HG03571 (cell line): ENCODE data around the gene IL1RAPL2.
"Not testable (repeated sequence)": the region's sequence is repeated elsewhere in the genome, so short reads cannot be mapped to it uniquely, and the experiment has no call there.

Experiments used
- ATAC-seq: cut with Tn5 transposase; IDR thresholded peaks from one replicate; pipeline ENCODE4 v1.9.1; 2021; ENCODE audit not compliant: unreplicated experiment

The IL1RAPL2 gene

GRCh38 chrX:105013719-105014118, 447.7 kb downstream of the IL1RAPL2 start:
- ATAC-seq, result no peak

DNA sequence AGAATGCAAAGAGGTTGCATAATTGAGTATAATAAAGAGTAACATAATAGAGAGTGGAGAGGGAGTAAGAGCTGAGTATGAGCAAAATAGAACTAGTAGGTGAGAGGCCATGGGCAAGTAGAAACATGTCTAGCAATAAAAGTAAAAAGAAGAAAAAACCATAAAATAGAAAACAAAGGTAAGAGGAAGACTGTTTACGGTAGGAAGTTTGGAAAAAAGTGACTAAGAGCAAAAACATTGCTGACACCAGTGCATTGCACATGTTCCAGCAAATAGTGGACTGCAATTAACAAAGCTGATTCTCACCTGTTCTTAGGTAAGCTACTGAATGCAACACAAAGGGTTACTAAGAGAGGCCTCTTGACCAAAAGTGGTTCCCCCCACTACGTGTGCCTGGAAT, 451.6 kb downstream of the IL1RAPL2 start:
- no peak for ATAC-seq

- ATAC-seq, result no peak
These were observed 452.9 kb downstream of the IL1RAPL2 start for GRCh38 chrX:105018865-105019264.

- not testable (repeated sequence) for ATAC-seq
These were observed 463.0 kb downstream of the IL1RAPL2 start for GRCh38 chrX:105028962-105029361.

DNA sequence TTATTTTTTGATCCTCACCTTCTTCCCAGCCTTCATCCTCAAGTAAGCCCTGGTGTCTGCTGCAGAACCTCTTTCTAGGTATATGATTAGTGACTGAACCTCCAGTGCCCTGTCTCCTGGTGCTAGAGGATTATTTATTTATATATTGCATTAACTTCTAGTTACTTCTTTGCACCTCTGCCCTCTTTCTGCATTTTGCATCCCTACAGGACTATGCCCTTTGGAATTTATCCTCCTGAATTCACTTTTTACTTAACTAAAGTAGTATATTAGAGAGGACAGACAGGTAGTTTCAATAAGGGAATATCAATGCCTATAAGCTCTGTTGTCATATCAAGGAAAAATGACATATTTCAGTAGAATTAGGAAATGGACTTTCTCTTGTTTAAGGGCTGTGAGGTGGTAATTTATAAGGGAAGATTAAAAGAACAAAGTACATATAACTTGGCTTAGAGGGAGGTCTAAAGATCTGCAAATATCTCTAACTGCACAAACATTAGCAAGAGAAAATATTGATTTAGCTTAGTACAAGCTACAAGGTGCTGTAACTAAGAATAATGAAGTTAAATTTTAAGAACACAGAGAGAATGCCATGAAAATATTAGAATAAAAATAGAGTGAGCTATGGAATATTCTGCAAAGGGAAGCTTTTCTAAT, 472.8 kb downstream of the IL1RAPL2 start:
- ATAC-seq, result no peak

GRCh38 chrX:105050921-105051320, 484.9 kb downstream of the IL1RAPL2 start:
- no peak for ATAC-seq

GRCh38 chrX:105051364-105051763, 485.4 kb downstream of the IL1RAPL2 start:
- ATAC-seq, result no peak

GRCh38 chrX:105052926-105053325, 486.9 kb downstream of the IL1RAPL2 start:
- ATAC-seq, result no peak

GRCh38 chrX:105063743-105064142, 497.7 kb downstream of the IL1RAPL2 start:
- ATAC-seq, result no peak

DNA sequence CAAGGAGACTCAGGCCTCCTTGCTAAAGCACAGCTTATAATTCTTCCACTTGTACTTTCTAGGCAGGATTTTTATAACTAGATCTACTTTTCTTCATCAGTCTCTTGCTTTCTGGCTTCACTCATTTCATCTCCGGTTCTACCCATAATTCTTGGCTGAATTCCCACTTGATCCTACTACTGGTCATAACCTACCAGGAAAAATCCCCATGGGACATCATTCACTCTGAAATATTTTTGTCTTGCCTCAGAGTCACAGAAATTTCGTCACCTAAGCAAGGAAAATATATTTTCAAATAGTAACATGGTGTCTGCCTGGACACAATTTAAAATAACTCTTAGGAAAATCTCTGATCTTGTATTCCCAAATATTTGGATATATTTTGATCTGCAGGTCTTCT, 532.2 kb downstream of the IL1RAPL2 start:
- no peak for ATAC-seq

DNA sequence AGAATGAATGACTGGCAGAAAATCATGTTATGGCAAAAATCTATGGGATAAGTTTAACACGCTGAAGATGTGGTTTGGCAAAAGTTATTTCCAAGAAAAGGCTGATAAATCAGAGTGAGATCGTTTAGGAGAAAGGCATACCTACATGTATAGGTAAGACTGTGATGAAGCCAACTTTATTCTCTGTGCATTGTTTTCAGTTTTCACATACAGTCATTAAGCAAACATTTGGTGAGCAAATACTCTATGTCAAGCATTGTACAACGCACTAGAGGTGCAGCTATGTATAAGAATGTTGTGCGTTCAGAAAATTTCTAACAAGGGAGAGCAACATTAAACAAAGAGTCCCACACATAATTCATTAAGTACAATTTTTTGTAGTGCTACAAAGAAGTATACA, 532.8 kb downstream of the IL1RAPL2 start:
- no peak for ATAC-seq

DNA sequence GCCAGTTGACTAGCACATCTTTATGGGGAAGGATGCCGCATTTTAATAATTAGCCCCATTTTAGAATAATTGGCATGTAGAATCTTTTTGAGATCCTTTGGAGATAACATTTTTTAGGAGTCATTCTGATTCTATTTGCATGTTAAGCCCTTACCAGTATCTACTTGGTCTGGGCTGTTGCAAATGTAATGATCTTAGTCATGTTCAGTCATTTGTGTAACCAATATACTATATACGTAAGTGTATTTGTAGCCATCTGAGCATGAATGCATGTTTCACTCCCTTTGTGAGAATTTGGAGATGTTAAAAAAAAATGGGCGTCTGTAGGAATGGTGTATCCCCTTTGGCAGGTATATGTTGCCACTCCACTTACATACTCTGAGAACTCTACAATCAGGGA, 535.4 kb downstream of the IL1RAPL2 start:
- no peak for ATAC-seq

DNA sequence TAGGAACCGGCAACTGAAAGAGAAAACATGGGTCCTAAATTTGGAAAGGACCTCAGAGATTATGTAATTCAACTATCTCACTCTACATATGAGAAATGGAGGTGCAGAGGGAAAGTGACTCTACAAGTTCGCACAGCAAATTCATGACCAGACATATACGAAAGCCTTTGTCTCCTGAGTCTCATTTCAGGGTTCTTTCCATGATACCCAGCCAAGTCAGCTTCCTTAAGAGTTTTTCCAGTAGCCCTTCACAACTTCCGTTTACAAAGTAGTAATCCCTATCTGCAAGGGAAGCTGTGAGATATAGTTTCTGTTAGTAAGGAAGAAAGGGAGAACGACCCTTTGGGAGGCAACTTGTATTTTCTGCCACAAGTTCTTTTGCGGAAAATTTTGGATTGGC, 543.9 kb downstream of the IL1RAPL2 start:
- no peak for ATAC-seq

DNA sequence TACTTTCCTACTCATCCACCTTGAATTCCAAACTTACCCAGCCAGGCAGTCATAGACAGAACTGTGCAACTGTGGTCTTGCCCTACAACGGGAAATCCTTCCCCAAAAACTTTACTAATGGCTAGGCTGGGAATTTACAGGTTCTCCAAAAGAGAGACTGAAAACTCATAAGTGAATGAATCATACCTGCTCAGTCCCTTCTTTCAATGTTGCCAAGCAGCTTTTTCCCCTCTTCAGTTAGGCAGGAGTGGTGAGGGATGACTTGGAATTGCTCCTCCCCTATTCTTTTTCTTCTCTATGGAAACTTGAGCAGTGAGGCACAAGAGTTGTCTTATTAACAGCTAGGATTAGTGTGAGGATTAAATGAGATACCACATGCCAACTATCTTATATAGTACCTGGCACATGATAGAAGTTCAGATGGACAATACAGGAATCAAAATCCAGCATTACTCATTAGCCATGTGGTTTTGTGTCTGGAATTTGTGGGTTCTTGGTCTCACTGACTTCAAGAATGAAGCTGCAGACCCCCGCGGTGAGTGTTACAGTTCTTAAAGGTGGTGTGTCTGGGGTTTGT, 548.6 kb downstream of the IL1RAPL2 start:
- no peak for ATAC-seq

- not testable (repeated sequence) for ATAC-seq
These were observed 549.8 kb downstream of the IL1RAPL2 start for GRCh38 chrX:105115596-105116320.

GRCh38 chrX:105116486-105116885, 550.5 kb downstream of the IL1RAPL2 start:
- no peak for ATAC-seq

GRCh38 chrX:105117621-105118020, 551.6 kb downstream of the IL1RAPL2 start:
- no peak for ATAC-seq

- no peak for ATAC-seq
These were observed 554.5 kb downstream of the IL1RAPL2 start for GRCh38 chrX:105120463-105120862.

DNA sequence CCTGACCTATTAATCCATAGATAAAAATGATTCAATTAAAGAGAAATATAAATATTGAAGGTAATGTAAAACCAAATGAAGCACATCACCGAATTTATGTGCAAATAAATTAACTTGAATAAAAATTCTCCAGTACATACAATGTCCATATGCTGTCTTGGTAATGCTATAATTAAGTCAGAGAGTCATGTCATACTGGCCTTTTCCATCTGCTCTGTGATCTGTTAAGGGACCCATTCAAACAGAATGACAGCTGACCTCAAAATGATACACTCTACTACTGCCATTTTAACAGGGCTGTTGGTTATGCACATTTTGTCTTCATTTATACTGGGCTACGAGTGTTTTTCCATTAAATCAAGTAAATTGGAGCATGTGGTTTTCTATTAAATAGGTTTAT, 555.2 kb downstream of the IL1RAPL2 start:
- no peak for ATAC-seq

DNA sequence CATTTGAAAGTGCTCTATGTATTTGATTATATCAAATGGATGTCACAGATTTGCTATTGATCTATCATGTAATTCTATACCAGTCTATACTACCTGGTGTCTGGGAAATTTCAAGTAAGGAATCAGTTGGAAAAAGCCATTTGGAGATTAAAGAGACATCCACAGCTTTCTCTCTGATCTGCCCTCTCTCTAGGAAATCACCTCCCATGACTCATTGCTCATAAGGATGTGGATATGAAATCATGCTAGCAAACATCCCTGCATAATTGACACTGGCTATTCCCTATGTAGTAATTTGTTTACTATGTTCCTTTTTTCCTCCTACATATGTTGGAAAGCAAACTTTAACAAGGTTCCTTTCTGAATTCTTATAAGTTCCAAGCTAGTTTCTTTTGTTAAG, 560.2 kb downstream of the IL1RAPL2 start:
- no peak for ATAC-seq

DNA sequence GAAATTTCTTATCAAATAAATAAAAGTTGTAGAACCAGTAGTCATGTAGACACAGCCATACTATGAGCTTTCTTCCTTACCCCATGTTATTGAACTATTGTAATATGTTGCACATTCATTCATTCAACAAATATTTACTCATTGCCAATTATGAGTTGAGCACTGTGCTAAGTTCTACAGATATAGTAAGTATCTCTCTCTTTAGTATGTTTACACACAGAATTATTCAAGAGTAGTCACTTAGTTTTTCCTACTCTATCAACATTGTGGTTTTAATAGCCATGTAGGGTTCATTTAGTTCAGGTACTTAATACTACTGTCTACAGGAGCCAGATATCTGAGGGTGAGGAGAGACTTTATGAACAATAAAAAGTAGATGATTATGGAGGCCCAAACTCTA, 568.3 kb downstream of the IL1RAPL2 start:
- no peak for ATAC-seq

DNA sequence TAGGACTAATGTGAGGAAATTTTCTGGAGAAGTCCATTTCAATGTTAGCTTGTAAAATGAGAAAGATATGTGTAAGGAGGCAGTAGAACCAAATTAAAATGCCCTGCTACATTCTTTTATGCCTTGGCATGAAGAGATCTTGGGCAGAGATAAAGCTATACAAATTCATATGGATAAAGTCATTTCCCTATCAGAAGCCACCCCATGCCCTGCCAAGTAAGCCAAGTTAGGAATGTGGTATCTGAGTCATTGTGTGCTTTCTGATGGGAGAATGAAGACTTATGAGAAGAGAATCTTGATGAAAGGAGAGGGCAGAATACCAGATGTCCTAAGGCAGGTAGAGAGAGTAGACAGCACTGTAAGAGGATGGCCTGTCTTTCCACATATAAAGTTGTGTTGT, 570.8 kb downstream of the IL1RAPL2 start:
- no peak for ATAC-seq
